ENCODE data around the gene CNTN4. TPM values are rescaled to one million over a fixed set of nuclear protein-coding genes. Genes with fewer than 3 reads are reported as not detected.

The CNTN4 gene
- total RNA-seq, 1 experiment from 2014 or later: 1.6 TPM

- no peak overlapping the region for H3K4ac ChIP-seq (ENCODE audit: low read depth, low read length)
- TF ChIP-seq CTCF (conservative IDR thresholded peaks at IDR 0.05): no peak
- H3K4me3 Mint-ChIP-seq: no peak overlapping the region
- H4K8ac ChIP-seq (replicated peaks; ENCODE audit: insufficient read length, low read depth, low read length): no peak overlapping the region
- H3K36me3 Mint-ChIP-seq (ENCODE audit: insufficient read depth in 1 of 3, low read depth in 3 of 3): no peaks in the 10 kb centered on the region
- DNase-seq: no peak
- H3K4me1 ChIP-seq (ENCODE audit: insufficient read depth, low read length): peaks cover 7% of the 10 kb centered on the region; the same call in 1 of the 2 replicates
- no peak overlapping the region for H2BK5ac ChIP-seq (ENCODE audit: insufficient read length, low read length)
- no peak overlapping the region for H2AK5ac ChIP-seq (ENCODE audit: insufficient read length, low read length)
- H2BK15ac ChIP-seq (ENCODE audit: low read depth, low read length): no peak overlapping the region
- no peaks in the 10 kb centered on the region for H3K27me3 ChIP-seq (ENCODE audit: insufficient read depth, low read length)
- no peaks in the 10 kb centered on the region for H3K27me3 Mint-ChIP-seq (ENCODE audit: low read depth)
- H3K4me2 ChIP-seq (ENCODE audit: insufficient read depth, insufficient read length, low read length): no peak overlapping the region
- no peak overlapping the region for H2BK20ac ChIP-seq (ENCODE audit: low read depth, low read length, poor library complexity, severe bottlenecking)
- H3K18ac ChIP-seq (ENCODE audit: insufficient read length, low read depth, low read length): no peak overlapping the region
- H3K56ac ChIP-seq (ENCODE audit: insufficient read length, low read depth, low read length): no peak overlapping the region
- no peak overlapping the region for H2BK120ac ChIP-seq (ENCODE audit: low read depth, low read length, poor library complexity, severe bottlenecking)
- H3K23me2 ChIP-seq (ENCODE audit: insufficient read length, low read depth, low read length, poor library complexity, severe bottlenecking): no peaks in the 10 kb centered on the region
- no peaks in the 10 kb centered on the region for H3K9me3 Mint-ChIP-seq
- H3K14ac ChIP-seq (ENCODE audit: insufficient read depth, low read length): no peak overlapping the region
- no peak overlapping the region for H3K23ac ChIP-seq (ENCODE audit: insufficient read length, low read depth, low read length)
- no peak overlapping the region for H3T11ph ChIP-seq (ENCODE audit: low read length)
- H3K4me1 Mint-ChIP-seq: peaks cover 44 to 48% of the 10 kb centered on the region in 2 experiments
- no peak overlapping the region for H3K27ac ChIP-seq (ENCODE audit: insufficient read length, low read depth, low read length)
- no peak overlapping the region for H3K27ac Mint-ChIP-seq
- H3K9ac ChIP-seq (ENCODE audit: extremely low read depth, insufficient read length, low read length): no peak overlapping the region
- no peak overlapping the region for H4K91ac ChIP-seq (ENCODE audit: insufficient read length, low read depth, low read length)
- H3K9me3 ChIP-seq (ENCODE audit: control insufficient read depth, low read depth, low read length): no peaks in the 10 kb centered on the region
- no peaks in the 10 kb centered on the region for H3K79me2 ChIP-seq (ENCODE audit: insufficient read depth, low read length)
- WGBS (ENCODE audit: extremely low coverage, insufficient read length, low lambda C conversion rate): no CpG with 5 or more reads among the region's 3 CpGs
- no peaks in the 10 kb centered on the region for H4K20me1 ChIP-seq (ENCODE audit: control insufficient read depth, insufficient read depth, insufficient read length)
- H3K79me1 ChIP-seq (ENCODE audit: insufficient read depth, low read depth, low read length, poor library complexity, severe bottlenecking): no peaks in the 10 kb centered on the region
- no peak overlapping the region for H2AFZ ChIP-seq (ENCODE audit: low read length)
- no peak overlapping the region for H4K5ac ChIP-seq (ENCODE audit: insufficient read length, low read depth, low read length)
- no peak overlapping the region for H2BK12ac ChIP-seq (ENCODE audit: insufficient read length, low read depth, low read length)
These were observed 561.2 kb downstream of the CNTN4 start for GRCh38 chr3:2659896-2660295.

Data from H9 (cell line).